ENCODE data around the gene GATA5.

The GATA5 gene

DNA sequence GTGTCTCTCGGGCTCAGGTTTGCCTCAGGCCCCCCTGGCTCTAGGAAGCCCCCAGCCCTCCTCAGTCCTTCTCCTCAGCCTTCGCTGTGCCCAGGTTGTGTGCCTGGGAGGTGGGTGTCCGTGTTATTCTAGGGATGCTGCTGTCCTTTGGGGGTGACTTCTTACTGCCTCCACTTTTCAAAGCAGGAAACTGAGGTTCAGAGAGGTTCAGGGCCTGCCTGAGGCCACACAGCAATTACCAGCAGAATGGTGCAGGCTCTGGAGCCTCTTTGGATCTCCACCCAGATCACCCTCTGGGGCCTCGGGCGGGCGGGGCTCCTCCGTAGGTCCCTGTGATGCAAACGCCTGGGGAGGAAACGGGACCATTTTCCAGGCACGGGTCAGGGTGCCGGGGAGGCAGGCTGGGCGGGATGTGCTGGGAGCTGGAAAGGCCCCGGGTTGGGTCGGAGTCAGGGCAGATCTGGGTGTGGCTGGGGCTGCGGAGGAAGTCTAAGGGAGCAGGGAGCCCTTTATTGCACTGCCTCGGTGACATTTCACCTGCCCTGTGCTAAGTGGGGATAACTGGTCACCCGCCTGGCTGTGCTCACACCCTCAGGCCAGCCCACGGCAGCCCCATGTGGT, 23.2 kb downstream of the GATA5 start:
- DNase-seq (ENCODE audit: low spot score) = no peak

DNA sequence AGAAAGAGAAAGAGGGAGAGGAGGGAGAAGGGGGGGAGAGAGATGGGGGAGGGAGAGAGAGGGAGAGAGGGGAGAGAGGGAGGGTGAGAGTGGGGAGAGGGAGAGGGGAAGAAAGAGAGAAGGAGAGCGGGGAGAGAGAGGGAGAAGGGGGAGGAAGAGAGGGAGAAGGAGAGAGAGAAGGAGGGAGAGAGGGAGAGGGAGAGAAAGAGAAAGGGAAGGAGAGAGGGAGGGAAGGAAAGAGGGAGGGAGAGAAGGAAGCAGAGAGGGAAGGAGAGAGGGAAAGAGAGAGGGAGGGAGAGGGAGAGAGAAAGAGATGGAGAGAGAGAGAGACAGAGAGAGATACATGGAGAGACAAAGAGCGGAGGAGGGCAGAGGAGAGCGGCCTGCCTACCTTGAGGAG, 23.8 kb downstream of the GATA5 start:
- DNase-seq (ENCODE audit: low spot score) = no peak

DNA sequence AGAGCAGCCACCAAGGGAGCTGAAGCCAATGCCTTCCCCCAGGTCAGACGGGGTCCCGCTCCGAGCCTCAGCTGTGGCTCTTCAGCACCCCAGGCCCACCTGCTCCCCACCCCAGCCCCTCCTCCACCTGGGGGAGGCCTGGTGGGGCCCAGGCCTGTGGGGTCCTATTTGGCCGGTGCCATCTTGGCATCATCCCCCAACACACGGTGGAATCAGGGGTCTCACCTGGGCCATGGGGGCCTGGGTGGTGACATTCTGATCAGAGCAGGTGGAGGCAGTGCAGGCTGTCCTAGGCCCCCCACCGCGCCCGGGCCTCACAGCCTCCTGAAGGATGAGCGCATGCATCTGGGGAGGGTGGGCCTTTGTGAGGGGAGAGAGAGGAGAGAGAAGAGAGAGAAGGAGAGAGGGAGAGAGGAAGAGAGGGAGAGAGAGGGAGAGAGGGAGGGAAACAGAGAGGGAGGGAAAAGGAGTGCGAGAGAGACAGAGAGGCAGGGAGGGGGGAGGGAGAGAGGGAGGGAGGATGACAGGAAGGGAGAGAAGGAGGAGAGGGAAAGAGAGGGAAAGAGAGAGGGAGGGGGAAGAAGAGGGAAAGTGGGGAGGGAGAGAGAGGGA, 24.5 kb downstream of the GATA5 start:
- DNase-seq (ENCODE audit: low spot score) = no peak

DNA sequence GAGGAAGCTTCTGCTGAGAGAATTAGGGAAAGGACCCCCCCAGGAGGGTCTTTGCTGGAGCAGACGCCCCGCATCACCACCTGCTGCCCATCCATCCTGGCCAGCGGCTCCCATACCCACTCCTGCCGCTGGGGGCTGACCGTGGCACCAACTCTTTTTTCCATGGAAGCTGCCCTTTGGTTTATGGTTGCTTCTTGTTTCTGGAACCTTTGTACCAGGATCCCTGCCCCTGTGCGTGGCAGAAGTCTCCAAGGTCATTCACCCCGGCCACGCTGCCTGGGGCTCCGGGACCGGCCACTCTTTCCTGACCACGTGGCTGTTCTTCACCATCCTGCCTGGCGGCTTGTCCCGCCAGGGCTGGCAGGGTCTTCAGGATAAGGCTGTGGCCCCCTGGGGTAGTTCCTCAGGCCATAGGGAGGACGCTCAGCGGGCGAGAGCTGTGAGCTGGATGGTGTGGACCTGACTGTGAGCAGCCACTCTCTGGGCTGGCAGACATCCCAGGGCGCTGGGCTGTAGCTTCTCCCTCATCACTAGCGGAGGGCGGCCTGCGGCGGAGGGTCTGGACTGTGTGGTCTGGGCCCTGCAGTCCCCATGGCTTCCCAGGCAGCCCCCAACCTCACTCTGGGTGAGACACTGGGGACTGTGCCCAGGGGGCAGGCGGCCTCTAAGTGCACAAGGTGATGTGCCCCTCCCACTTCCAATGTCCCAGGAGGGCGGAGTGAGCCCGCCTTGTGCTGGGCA, 25.7 kb downstream of the GATA5 start:
- DNase-seq (ENCODE audit: low spot score) = peak; percentile 27

- no peak for DNase-seq (ENCODE audit: low spot score)
These were observed 27.0 kb downstream of the GATA5 start for GRCh38 chr20:62448788-62449187.

GRCh38 chr20:62448038-62448437, 27.8 kb downstream of the GATA5 start:
- DNase-seq (ENCODE audit: low spot score) = no peak

- DNase-seq (ENCODE audit: low spot score) = no peak
These were observed 28.6 kb downstream of the GATA5 start for GRCh38 chr20:62446888-62447869.

DNA sequence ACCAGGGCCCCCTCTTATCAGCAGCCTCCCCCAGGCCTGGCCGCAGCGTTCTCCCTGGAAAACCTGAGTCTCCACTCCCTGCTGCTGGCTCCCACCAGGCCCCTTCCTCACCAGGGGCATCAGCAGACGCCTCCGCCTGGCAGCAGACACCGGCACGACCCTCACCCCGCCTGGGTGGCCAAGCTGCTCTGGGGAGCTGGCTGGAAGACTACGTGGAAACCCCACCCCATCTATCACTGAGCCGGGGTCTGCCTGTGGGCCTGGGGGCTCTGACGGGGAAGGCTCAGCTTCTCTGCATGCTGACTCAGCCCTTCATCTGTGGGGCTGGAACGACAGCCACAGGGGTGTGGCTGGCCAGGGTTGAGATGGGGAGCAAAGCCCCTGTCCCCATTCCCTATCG, 29.3 kb downstream of the GATA5 start:
- no peak for DNase-seq (ENCODE audit: low spot score)

DNA sequence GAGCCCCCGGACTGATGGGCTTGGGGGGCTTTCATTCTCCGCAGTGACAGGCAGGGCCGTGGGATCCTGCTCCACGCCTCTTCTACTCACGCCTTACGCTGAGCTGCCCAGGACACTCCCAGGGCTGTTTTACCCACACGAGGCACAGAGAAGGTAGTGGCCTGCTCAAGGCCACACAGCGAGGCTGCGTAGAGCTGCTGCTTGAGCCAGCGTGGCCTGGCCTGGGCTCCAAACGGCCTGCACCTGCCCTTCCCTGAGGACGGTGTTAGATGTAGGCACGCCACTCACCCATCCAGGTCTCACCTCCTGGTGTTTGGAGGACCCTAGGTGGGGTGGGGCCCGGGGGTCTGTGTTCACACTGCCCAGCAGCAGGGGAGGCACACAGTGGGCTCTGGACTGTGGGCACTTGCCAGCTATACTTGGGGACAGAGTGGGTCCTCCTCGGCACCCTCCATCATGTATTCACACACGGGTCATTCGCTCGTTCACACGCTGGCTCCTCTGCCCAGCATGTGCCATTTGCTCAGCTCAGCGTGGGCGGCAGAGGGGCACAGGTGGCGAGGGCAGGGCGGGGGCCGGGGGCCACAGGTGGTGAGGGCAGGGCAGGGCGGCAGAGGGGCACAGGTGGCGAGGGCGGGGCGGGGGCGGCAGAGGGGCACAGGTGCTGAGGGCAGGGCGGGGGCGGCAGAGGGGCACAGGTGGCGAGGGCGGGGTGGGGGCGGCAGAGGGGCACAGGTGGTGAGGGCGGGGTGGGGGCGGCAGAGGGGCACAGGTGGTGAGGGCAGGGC, 30.0 kb downstream of the GATA5 start:
- no peak for DNase-seq (ENCODE audit: low spot score)

DNA sequence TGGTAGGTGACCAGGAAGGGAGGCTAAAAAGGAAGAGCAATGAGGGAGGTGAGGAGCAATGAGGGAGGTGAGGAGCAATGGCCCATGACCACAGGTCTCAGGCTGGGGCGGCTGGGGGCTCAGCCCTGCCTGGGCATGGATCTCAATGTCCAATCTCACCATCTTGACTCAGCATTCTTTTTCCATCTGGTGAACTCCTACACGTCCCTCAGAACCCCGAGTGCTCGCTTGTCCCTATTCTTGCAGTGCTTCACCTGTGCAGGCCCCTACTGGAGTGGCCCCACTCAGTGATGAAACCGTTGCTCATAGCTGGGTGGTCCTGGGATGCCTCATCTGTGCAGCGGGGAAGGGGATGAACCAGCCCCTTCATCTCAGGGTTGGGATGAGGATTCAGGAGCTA, 31.5 kb downstream of the GATA5 start:
- no peak for DNase-seq (ENCODE audit: low spot score)

DNA sequence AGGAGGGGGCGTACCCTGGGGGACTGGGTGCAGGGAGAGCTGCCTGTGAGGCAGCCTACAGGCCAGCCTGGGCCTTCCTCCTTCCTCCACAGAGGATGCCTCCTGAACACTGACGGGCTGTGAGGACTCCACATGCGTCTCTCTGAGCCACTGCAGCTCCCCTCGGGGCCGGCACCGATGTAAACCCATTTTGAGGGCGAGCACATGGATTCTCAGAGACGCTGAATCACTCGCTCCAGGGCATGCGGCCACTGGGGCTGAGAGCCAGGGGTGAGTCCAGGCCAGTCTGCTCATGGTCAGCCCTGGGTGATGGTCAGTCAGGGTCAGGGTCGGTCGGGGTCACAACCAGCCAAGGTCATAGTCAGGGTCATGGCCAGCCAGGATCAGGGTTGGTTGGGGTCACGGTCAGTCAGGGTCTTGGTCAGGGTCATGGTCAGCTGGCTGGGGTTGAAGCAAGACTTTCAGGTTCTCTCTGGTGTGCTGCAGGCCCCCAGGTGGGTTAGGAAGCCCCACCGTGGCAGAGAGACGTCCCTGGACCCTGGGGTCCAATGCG, 33.7 kb downstream of the GATA5 start:
- DNase-seq (ENCODE audit: low spot score) = peak; percentile 28

DNA sequence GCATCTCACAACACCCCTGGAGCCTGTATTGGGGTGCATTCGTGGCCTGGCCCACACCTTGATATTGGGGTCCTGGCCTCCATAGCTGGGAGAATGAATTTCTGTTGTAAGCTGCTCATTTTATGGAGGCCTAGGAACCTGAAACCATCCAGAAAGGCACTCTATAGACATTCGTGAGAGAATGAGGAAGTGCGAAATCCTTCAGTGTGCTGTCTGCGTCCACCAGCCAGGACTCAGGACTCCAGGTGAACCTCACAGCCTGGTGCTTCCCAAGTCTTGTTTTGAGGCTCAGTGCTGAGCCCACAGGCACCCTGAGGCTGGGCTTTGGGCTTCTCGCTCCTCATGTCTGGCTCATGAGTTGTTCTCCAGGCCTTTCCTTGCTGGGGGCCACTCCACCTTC, 36.6 kb downstream of the GATA5 start:
- no peak for DNase-seq (ENCODE audit: low spot score)

GRCh38 chr20:62437927-62438326, 37.9 kb downstream of the GATA5 start:
- no peak for DNase-seq (ENCODE audit: low spot score)

- no peak for DNase-seq (ENCODE audit: low spot score)
These were observed 38.3 kb downstream of the GATA5 start for GRCh38 chr20:62437496-62437895.

DNA sequence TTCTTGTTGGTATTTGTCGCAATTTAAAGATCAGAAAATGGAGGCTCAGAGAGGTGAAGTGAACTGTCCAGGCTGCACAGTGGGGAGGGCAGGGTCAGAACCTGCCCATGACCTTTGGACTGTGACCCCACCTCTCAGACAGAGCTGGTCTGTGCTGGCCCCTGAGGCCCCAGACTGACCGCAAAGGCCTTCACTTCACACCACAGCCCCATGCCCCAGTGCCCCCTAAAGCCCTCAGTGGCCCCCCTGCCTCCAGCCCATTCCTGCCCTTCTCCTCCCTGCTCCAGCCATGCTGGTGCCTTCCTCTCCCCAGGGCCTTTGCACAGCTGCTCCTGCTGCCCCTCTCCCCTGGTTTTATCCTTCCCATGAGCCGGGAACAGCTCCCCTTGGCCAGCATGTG, 39.1 kb downstream of the GATA5 start:
- DNase-seq (ENCODE audit: low spot score) = no peak

DNA sequence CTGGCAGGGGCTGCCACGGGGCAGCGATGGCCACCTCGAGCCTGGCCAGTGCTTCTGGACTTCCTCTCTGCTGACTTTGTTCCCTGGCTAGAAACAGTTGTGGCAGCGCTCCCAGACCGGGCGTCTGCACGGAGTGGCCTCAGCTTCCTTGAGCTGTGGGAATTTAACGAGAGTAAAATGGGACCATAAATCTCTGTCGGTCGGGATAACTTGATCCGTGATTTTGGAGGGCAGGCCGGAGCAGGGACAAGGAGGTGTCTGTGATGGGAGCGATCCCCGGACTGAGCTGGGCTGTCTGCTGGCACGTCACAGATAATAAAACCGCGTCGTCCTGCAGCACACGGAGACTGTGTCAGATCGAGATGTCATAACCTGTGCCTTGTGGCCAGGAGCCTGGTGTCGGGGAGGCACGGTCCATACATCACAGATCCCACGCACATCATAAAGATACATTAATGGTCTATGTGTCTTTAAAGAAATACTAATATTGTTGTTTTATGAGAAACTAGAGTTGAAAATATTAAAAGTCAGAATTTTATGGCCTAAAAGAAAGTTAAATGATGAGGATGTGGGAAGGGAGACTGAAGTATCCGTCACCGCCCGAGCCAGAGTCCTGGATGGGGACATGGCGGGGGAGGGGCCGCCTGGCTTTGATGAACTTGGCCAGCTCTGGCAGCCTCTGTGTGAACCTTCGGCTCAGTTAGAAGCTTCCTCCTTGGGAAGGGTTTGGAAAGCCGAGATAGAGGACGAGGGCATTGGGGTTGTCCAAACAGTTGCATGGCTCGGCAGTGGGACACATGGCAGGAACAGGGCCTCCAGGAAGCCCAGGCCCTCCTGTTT, 41.9 kb downstream of the GATA5 start:
- DNase-seq (ENCODE audit: low spot score) = peak; percentile 66

- no peak for DNase-seq (ENCODE audit: low spot score)
These were observed 44.8 kb downstream of the GATA5 start for GRCh38 chr20:62430866-62431447.

GRCh38 chr20:62430311-62430853, 45.4 kb downstream of the GATA5 start:
- DNase-seq (ENCODE audit: low spot score) = no peak

- no peak for DNase-seq (ENCODE audit: low spot score)
These were observed 46.1 kb downstream of the GATA5 start for GRCh38 chr20:62429455-62430310.
